Small intestine (tissue), 7 donors: Measurements from ENCODE around the gene TMC5. TPM values are rescaled to one million over a fixed set of nuclear protein-coding genes. Genes with fewer than 3 reads are reported as not detected.
A peak's percentile ranks its signal among the peaks of the same experiment; 100 is the strongest.

Experiments used
- DNase-seq, 2 donors: peaks; one replicate each; pipeline versions ENCODE4 v3.0.0 to v3.0.0-alpha.2; 2013
- FAIRE-seq: peaks from 2 replicates; lab custom pipeline; 2012; peaks lifted over from hg19 to GRCh38; lab: Jason Lieb, UNC
- H3K27ac ChIP-seq, 3 donors: one replicate each; pipeline ENCODE4 v1.5.1; 2013; ENCODE audit warnings: low read length in 2 of 3, mild to moderate bottlenecking in 2 of 3, control low read depth in 1 of 3, inconsistent platforms in 1 of 3, low read depth in 1 of 3, moderate library complexity in 1 of 3
- H3K27me3 ChIP-seq, 3 donors: one replicate each; pipeline ENCODE4 v1.6.1; 2013; ENCODE audit warnings: low read length in 3 of 3, inconsistent platforms in 1 of 3; ENCODE audit not compliant: control insufficient read depth in 3 of 3, insufficient read depth in 3 of 3
- H3K36me3 ChIP-seq, 3 donors: one replicate each; pipeline ENCODE4 v1.6.1; 2013; ENCODE audit warnings: low read length in 3 of 3, inconsistent platforms in 1 of 3, low read depth in 1 of 3, mild to moderate bottlenecking in 1 of 3, moderate library complexity in 1 of 3; ENCODE audit not compliant: control insufficient read depth in 3 of 3, insufficient read depth in 2 of 3
- H3K4me1 ChIP-seq, 3 donors: one replicate each; pipeline ENCODE4 v1.6.1; 2013; ENCODE audit warnings: low read length in 2 of 3, inconsistent platforms in 1 of 3, low read depth in 1 of 3, mild to moderate bottlenecking in 1 of 3, moderate library complexity in 1 of 3; ENCODE audit not compliant: control insufficient read depth in 3 of 3, insufficient read depth in 2 of 3
- H3K4me3 ChIP-seq, 3 donors: one replicate each; pipeline ENCODE4 v1.5.1; 2013; ENCODE audit warnings: low read length in 3 of 3, control low read depth in 1 of 3, inconsistent platforms in 1 of 3, low read depth in 1 of 3, mild to moderate bottlenecking in 1 of 3, moderate library complexity in 1 of 3
- H3K9me3 ChIP-seq, 2 donors: one replicate each; pipeline ENCODE4 v1.6.1; 2013; ENCODE audit warnings: low read depth in 1 of 2, low read length in 1 of 2; ENCODE audit not compliant: control insufficient read depth in 2 of 2, insufficient read depth in 1 of 2
- WGBS, 3 donors: extraction: QIAGEN DNeasy Blood & Tissue Kit; methylation state at CpG; one replicate each; pipeline ENCODE4 v1.1.7; 2013; 5-methylcytosine and 5-hydroxymethylcytosine counted together
- polyA plus RNA-seq, 4 donors: library from polyadenylated mRNA; stranded (reverse) in 3 of 4; unstranded in 1 of 4; fragments of 200-250 nt in 3 of 4; fragments of 120-200 nt in 1 of 4; gene quantifications; one replicate each; pipeline versions ENCODE4 v1.2.1 to v1.2.3, GENCODE V29; 2013
- donor health status: healthy with polysubstance abuse.
- donor health status: control.
- donor health status: control.
- donor health status: Bipolar disorder and iron deficiency.
- donor health status: healthy.

Gene TMC5
- polyA plus RNA-seq, 4 donors = 35.2 to 91.6 (median 72.2) TPM

- FAIRE-seq (no peak), DNase-seq (peak; percentile 68 to 91)
- Histone ChIP-seq H3K9me3 (no peaks in the 10 kb centered on the region), H3K36me3 (peaks cover 0 to 34% (median 7%) of the 10 kb centered on the region in 3 donors), H3K27ac (peak overlapping the region; percentile 91 to 96 (median 94)), H3K4me1 (peaks cover 0 to 44% (median 11%) of the 10 kb centered on the region in 3 donors), H3K27me3 (no peaks in the 10 kb centered on the region), H3K4me3 (no peak overlapping the region)
- WGBS, 3 donors = 21 to 53% (median 44%) methylated on average over 6 of the region's 6 CpGs
Observed at GRCh38 chr16:19431636-19432340, 14.1 kb downstream of the TMC5 start.

DNA sequence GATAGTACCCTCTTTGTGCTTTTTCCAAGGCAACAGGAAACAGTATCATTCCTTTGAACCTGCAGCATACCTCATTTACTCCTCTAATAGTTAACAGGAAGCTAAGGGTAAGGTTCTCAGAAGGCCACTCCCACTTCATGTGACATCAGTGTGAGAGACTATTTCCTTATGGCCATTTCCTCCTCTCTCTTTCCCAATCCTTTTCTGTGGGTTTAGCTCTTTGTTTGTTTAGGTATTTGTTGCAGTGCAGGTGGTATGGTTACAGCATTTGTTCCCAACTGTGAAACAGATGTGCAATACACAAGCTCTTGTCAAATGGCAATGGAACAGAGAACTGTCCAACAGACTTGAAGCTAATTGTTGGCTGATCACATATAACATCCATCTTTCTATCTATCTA lies 14.7 kb downstream of the TMC5 start:
- Histone ChIP-seq H3K27me3 (no peaks in the 10 kb centered on the region), H3K9me3 (no peaks in the 10 kb centered on the region), H3K4me1 (peaks cover 0 to 49% (median 10%) of the 10 kb centered on the region in 3 donors), H3K27ac (peak overlapping the region; percentile 91 to 96 (median 94)), H3K4me3 (no peak overlapping the region), H3K36me3 (peaks cover 0 to 28% (median 2%) of the 10 kb centered on the region in 3 donors)
- FAIRE-seq = no peak
- DNase-seq = peak; percentile 96 to 97

GRCh38 chr16:19434584-19434983 lies 16.9 kb downstream of the TMC5 start:
- peaks cover 0 to 31% (median 0%) of the 10 kb centered on the region in 3 donors for H3K36me3 ChIP-seq
- no peak for FAIRE-seq
- H3K27me3 ChIP-seq = no peaks in the 10 kb centered on the region
- no peak overlapping the region for H3K4me3 ChIP-seq
- H3K27ac ChIP-seq = peak overlapping the region in 2 of 3 donors; percentile 11 to 33
- peak in 1 of 2 donors; percentile 34 for DNase-seq
- WGBS, 3 donors = 35 to 60% (median 39%) methylated on average over 1 of the region's 1 CpG
- peaks cover 0 to 46% (median 7%) of the 10 kb centered on the region in 3 donors for H3K4me1 ChIP-seq
- H3K9me3 ChIP-seq = no peaks in the 10 kb centered on the region

- 17 to 58% (median 46%) methylated on average over 1 of the region's 1 CpG for WGBS, 3 donors
- Histone ChIP-seq H3K27me3 (no peaks in the 10 kb centered on the region), H3K4me1 (peaks cover 0 to 28% (median 4%) of the 10 kb centered on the region in 3 donors), H3K36me3 (peaks cover 0 to 33% (median 2%) of the 10 kb centered on the region in 3 donors), H3K9me3 (no peaks in the 10 kb centered on the region), H3K4me3 (no peak overlapping the region), H3K27ac (peak overlapping the region; percentile 74 to 91 (median 85))
- FAIRE-seq (no peak), DNase-seq (no peak)
Observed at GRCh38 chr16:19436540-19436939, 18.9 kb downstream of the TMC5 start.

DNA sequence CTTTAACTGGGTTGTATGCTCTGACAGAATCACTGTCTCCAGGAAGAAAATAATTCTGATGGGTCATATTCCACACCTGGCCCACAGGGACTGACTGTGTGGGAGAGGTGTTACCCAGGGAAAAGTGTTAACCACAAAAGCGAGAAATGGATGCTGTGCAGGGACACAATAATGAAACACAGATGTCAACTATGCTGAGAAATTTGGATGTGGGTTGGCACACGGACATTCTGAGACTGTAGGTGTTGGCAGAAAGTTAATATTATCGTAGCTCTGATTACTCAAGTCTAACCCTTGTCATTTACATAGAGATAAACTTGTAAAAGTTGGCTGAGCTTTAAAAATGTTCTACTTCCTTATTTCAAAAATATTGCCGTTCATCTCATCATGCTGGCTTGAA lies 19.6 kb downstream of the TMC5 start:
- peak overlapping the region; percentile 74 to 91 (median 85) for H3K27ac ChIP-seq
- no peak for FAIRE-seq
- H3K9me3 ChIP-seq = no peaks in the 10 kb centered on the region
- H3K36me3 ChIP-seq = peaks cover 0 to 39% (median 2%) of the 10 kb centered on the region in 3 donors
- no peak overlapping the region for H3K4me3 ChIP-seq
- H3K27me3 ChIP-seq = no peaks in the 10 kb centered on the region
- peak; percentile 70 to 75 for DNase-seq
- H3K4me1 ChIP-seq = peaks cover 0 to 20% (median 2%) of the 10 kb centered on the region in 3 donors
- 10 to 44% (median 14%) methylated on average over 4 of the region's 4 CpGs for WGBS, 3 donors

- Histone ChIP-seq H3K36me3 (peaks cover 2 to 39% (median 3%) of the 10 kb centered on the region in 3 donors), H3K27ac (no peak overlapping the region), H3K9me3 (no peaks in the 10 kb centered on the region), H3K4me1 (peaks cover 0 to 15% (median 2%) of the 10 kb centered on the region in 3 donors), H3K4me3 (no peak overlapping the region), H3K27me3 (no peaks in the 10 kb centered on the region)
- DNase-seq = no peak
- FAIRE-seq = no peak
- 60 to 96% (median 72%) methylated on average over 1 of the region's 1 CpG for WGBS, 3 donors
Observed at GRCh38 chr16:19438739-19439138, 21.1 kb downstream of the TMC5 start.

DNA sequence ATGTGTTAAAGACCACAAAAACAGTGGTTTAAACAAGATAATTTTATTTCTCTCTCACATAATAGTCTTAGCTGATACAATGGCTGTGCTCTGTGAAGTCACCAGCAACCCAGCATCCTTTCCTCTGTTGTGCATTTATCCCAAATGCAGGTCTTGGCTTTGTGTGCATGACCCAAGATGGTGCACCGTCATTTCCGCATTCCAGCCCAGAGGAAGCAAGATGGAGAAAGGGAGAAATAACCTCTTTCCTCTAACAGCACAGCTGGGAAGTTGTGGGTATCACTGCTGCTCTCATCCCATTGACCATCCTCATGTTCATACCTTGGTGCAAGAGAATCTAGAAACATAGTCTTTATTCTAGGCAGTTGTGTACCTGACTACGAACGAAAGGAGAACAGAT lies 21.8 kb downstream of the TMC5 start:
- Histone ChIP-seq H3K4me3 (no peak overlapping the region), H3K27me3 (no peaks in the 10 kb centered on the region), H3K9me3 (no peaks in the 10 kb centered on the region), H3K36me3 (peaks cover 2 to 40% (median 7%) of the 10 kb centered on the region in 3 donors), H3K4me1 (peaks cover 0 to 15% (median 2%) of the 10 kb centered on the region in 3 donors), H3K27ac (no peak overlapping the region)
- FAIRE-seq (no peak), DNase-seq (no peak)
- WGBS, 3 donors = 90 to 95% (median 94%) methylated on average over 4 of the region's 4 CpGs

DNA sequence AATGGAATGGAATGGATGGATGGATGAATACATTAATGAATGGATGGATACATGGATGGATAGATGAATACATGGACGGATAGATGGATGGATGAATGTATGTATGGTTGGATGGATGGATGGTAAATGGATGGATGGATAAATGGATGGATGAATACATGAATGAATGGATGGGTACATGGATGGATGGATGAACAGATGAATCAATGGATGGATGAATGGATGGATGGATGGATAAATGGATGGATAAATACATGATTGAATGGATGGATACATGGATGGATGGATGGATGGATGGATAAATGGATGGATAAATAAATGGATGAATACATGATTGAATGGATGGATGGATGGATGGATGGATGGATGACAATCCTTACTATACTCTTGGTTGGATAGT lies 26.0 kb downstream of the TMC5 start:
- H3K9me3 ChIP-seq = peaks cover 0 to 4% of the 10 kb centered on the region in 2 donors
- DNase-seq (no peak), FAIRE-seq (no peak)
- 73 to 86% (median 77%) methylated on average over 1 of the region's 1 CpG for WGBS, 3 donors
- no peaks in the 10 kb centered on the region for H3K27me3 ChIP-seq
- H3K27ac ChIP-seq = no peak overlapping the region
- H3K36me3 ChIP-seq = peaks cover 9 to 50% (median 11%) of the 10 kb centered on the region in 3 donors
- no peaks in the 10 kb centered on the region for H3K4me1 ChIP-seq
- no peak overlapping the region for H3K4me3 ChIP-seq
